ENCODE data around the gene KIF2C. TPM values are rescaled to one million over a fixed set of nuclear protein-coding genes. Genes with fewer than 3 reads are reported as not detected.
A peak's percentile ranks its signal among the peaks of the same experiment; 100 is the strongest.

The KIF2C gene
- total and polyA plus RNA-seq, 9 of the 15 experiments (the other 6 are each of a cell fraction or from before 2014, with no cell fraction given), result 84.9 to 226 (median 169) TPM

DNA sequence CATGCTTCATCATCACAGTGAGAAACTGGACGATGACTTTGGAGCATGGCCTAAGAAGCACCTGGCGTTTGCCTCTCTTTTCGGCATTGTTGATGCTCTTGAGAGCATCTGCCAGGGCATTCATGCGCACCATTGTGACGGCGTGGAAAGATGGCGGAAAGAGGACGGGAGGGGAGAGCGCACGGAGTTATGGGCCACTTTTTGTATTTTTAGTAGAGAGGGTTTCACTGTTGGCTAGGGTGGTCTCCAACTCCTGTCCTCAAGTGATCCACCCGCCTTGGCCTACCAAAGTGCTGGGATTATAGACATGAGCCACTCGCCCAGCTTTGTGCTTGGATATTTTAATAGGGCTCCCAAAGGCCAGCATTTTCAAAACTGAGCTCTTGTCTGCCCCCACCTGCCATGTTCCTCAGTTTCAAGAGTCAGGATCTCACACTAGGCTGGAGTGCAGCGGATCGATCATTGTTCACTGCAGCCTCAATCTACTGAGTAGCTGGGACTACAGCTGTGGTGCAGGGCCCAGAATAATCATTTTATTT lies 41.0 kb downstream of the KIF2C start (continued):
- no peak for TF ChIP-seq JUND (IDR thresholded peaks at IDR 0.05; ENCODE audit: borderline replicate concordance, low read depth, low read length)
- no peak for TF ChIP-seq JUND (tag; IDR thresholded peaks at IDR 0.05; ENCODE audit: borderline replicate concordance, low read depth, low read length)
- TF ChIP-seq HMG20A (CRISPR knock-in tag; conservative IDR thresholded peaks at IDR 0.05), result no peak
- TF ChIP-seq TFAM (CRISPR knock-in tag; conservative IDR thresholded peaks at IDR 0.05), result no peak
- TF ChIP-seq HDAC6 (IDR thresholded peaks at IDR 0.05; ENCODE audit: low read depth, low read length), result no peak
- TF ChIP-seq FUS (optimal IDR thresholded peaks at IDR 0.05; ENCODE audit: low read depth, low read length), result no peak
- TF ChIP-seq, protein P1, sequence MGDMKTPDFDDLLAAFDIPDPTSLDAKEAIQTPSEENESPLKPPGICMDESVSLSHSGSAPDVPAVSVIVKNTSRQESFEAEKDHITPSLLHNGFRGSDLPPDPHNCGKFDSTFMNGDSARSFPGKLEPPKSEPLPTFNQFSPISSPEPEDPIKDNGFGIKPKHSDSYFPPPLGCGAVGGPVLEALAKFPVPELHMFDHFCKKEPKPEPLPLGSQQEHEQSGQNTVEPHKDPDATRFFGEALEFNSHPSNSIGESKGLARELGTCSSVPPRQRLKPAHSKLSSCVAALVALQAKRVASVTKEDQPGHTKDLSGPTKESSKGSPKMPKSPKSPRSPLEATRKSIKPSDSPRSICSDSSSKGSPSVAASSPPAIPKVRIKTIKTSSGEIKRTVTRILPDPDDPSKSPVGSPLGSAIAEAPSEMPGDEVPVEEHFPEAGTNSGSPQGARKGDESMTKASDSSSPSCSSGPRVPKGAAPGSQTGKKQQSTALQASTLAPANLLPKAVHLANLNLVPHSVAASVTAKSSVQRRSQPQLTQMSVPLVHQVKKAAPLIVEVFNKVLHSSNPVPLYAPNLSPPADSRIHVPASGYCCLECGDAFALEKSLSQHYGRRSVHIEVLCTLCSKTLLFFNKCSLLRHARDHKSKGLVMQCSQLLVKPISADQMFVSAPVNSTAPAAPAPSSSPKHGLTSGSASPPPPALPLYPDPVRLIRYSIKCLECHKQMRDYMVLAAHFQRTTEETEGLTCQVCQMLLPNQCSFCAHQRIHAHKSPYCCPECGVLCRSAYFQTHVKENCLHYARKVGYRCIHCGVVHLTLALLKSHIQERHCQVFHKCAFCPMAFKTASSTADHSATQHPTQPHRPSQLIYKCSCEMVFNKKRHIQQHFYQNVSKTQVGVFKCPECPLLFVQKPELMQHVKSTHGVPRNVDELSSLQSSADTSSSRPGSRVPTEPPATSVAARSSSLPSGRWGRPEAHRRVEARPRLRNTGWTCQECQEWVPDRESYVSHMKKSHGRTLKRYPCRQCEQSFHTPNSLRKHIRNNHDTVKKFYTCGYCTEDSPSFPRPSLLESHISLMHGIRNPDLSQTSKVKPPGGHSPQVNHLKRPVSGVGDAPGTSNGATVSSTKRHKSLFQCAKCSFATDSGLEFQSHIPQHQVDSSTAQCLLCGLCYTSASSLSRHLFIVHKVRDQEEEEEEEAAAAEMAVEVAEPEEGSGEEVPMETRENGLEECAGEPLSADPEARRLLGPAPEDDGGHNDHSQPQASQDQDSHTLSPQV (IDR thresholded peaks at IDR 0.05), result no peak
- 0 out of 2 replicates have a peak, but pooled peaks have one; percentile 36 for TF ChIP-seq ZNF551 (CRISPR knock-in tag; IDR thresholded peaks at IDR 0.05)
- no peak for TF ChIP-seq ZNF384 (IDR thresholded peaks at IDR 0.05; ENCODE audit: low read depth, low read length)
- TF ChIP-seq, protein P2, sequence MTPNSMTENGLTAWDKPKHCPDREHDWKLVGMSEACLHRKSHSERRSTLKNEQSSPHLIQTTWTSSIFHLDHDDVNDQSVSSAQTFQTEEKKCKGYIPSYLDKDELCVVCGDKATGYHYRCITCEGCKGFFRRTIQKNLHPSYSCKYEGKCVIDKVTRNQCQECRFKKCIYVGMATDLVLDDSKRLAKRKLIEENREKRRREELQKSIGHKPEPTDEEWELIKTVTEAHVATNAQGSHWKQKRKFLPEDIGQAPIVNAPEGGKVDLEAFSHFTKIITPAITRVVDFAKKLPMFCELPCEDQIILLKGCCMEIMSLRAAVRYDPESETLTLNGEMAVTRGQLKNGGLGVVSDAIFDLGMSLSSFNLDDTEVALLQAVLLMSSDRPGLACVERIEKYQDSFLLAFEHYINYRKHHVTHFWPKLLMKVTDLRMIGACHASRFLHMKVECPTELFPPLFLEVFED (CRISPR knock-in tag; conservative IDR thresholded peaks at IDR 0.05), result peak; percentile 50; the same call in 1 of the 2 replicates
- peak; percentile 56 for TF ChIP-seq POLR2B (IDR thresholded peaks at IDR 0.05; ENCODE audit: low read depth, partially characterized antibody)
- TF ChIP-seq, protein P3, sequence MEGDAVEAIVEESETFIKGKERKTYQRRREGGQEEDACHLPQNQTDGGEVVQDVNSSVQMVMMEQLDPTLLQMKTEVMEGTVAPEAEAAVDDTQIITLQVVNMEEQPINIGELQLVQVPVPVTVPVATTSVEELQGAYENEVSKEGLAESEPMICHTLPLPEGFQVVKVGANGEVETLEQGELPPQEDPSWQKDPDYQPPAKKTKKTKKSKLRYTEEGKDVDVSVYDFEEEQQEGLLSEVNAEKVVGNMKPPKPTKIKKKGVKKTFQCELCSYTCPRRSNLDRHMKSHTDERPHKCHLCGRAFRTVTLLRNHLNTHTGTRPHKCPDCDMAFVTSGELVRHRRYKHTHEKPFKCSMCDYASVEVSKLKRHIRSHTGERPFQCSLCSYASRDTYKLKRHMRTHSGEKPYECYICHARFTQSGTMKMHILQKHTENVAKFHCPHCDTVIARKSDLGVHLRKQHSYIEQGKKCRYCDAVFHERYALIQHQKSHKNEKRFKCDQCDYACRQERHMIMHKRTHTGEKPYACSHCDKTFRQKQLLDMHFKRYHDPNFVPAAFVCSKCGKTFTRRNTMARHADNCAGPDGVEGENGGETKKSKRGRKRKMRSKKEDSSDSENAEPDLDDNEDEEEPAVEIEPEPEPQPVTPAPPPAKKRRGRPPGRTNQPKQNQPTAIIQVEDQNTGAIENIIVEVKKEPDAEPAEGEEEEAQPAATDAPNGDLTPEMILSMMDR (IDR thresholded peaks at IDR 0.05 in 2 of 3, conservative IDR thresholded peaks at IDR 0.05 in 1 of 3; ENCODE audit: insufficient read depth in 2 of 3, low read depth in 1 of 3, low read length in 3 of 3), result peak in 2 of 3 experiments; percentile 12 to 15; a peak in 1 of 6 replicates
- TF ChIP-seq RBFOX2 (IDR thresholded peaks at IDR 0.05; ENCODE audit: low read depth, low read length), result peak; percentile 8; the same call in 1 of the 2 replicates
- TF ChIP-seq ZNF583 (CRISPR knock-in tag; IDR thresholded peaks at IDR 0.05), result no peak
- TF ChIP-seq MYNN (IDR thresholded peaks at IDR 0.05), result peak; percentile 41; the same call in 1 of the 2 replicates
- TF ChIP-seq MYNN (CRISPR knock-in tag; IDR thresholded peaks at IDR 0.05), result no peak
- TF ChIP-seq GATAD2B (IDR thresholded peaks at IDR 0.05; ENCODE audit: borderline replicate concordance), result no peak
- TF ChIP-seq, protein P4, sequence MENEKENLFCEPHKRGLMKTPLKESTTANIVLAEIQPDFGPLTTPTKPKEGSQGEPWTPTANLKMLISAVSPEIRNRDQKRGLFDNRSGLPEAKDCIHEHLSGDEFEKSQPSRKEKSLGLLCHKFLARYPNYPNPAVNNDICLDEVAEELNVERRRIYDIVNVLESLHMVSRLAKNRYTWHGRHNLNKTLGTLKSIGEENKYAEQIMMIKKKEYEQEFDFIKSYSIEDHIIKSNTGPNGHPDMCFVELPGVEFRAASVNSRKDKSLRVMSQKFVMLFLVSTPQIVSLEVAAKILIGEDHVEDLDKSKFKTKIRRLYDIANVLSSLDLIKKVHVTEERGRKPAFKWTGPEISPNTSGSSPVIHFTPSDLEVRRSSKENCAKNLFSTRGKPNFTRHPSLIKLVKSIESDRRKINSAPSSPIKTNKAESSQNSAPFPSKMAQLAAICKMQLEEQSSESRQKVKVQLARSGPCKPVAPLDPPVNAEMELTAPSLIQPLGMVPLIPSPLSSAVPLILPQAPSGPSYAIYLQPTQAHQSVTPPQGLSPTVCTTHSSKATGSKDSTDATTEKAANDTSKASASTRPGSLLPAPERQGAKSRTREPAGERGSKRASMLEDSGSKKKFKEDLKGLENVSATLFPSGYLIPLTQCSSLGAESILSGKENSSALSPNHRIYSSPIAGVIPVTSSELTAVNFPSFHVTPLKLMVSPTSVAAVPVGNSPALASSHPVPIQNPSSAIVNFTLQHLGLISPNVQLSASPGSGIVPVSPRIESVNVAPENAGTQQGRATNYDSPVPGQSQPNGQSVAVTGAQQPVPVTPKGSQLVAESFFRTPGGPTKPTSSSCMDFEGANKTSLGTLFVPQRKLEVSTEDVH (IDR thresholded peaks at IDR 0.05; ENCODE audit: low read depth, partially characterized antibody), result peak; percentile 14
- TF ChIP-seq ZNF134 (CRISPR knock-in tag; conservative IDR thresholded peaks at IDR 0.05), result no peak

Data from K562 (cell line).